IPS-15b (cell line): ENCODE results near the gene WIPF2.
"Not testable (repeated sequence)": the region's sequence is repeated elsewhere in the genome, so short reads cannot be mapped to it uniquely, and the experiment has no call there.

Experiments used
- H3K27me3 ChIP-seq: one replicate; pipeline ENCODE4 v1.6.1; 2013; ENCODE audit warnings: low read length; ENCODE audit not compliant: control insufficient read depth, insufficient read depth
- H3K36me3 ChIP-seq: one replicate; pipeline ENCODE4 v1.6.1; 2013; ENCODE audit warnings: low read length; ENCODE audit not compliant: control insufficient read depth, insufficient read depth
- H3K4me1 ChIP-seq: one replicate; pipeline ENCODE4 v1.6.1; 2013; ENCODE audit warnings: mild to moderate bottlenecking, low read length; ENCODE audit not compliant: control insufficient read depth, insufficient read depth
- H3K4me3 ChIP-seq: one replicate; pipeline ENCODE4 v1.5.1; 2013; ENCODE audit warnings: low read depth, low read length
- H3K9ac ChIP-seq: one replicate; pipeline ENCODE4 v1.6.1; 2013; ENCODE audit warnings: low read depth, mild to moderate bottlenecking, low read length
- H3K9me3 ChIP-seq: one replicate; pipeline ENCODE4 v1.6.1; 2013; ENCODE audit warnings: mild to moderate bottlenecking, low read length; ENCODE audit not compliant: control insufficient read depth, insufficient read depth

WIPF2 gene

DNA sequence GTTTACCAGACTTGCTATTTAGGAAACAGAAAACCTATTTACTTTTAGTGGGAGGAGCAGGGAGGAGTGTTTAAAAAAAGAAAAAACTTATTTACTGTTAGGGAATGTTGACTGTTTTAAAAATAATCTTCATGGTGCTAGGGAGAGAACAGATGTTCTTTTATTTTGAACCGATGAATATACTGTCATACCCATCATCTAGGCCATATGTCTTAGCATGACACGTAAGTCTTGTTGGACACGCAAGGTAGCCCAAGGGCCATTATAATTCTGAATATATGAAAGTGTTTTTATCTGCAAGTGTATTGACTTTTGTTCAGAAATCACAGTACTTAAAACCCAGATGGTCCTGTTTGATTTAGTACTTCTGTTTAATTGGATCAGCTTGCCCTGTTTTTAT lies 11.6 kb downstream of the WIPF2 start:
- H3K27me3 ChIP-seq = no peaks in the 10 kb centered on the region

DNA sequence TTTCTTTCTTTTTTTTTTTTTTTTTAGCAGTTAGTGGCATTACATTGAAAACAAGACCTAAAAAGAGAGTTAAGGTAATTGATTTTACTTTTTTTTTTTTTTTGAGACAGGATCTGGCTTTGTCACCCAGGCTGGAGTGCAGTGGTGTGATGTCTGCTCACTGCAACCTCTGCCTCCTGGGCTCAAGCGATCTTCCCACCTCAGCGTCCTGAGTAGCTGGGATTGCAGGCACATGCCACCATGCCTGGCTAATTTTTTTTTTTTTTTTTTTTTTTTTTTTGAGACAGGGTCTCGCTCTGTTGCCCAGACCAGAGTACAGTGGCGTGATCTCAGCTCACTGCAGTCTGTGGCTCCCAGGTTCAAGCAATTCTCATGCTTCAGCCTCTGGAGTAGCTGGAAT lies 12.8 kb downstream of the WIPF2 start:
- not testable (repeated sequence) for H3K36me3 ChIP-seq, H3K9ac ChIP-seq, H3K27me3 ChIP-seq, H3K4me3 ChIP-seq, H3K9me3 ChIP-seq, H3K4me1 ChIP-seq

More for the DNA sequence above, 11.6 kb downstream of the WIPF2 start:
- no peaks in the 10 kb centered on the region for H3K9me3 ChIP-seq
- H3K9ac ChIP-seq = no peak overlapping the region
- H3K36me3 ChIP-seq = peaks cover 4% of the 10 kb centered on the region
- no peak overlapping the region for H3K4me3 ChIP-seq
- H3K4me1 ChIP-seq = peaks cover 2% of the 10 kb centered on the region

DNA sequence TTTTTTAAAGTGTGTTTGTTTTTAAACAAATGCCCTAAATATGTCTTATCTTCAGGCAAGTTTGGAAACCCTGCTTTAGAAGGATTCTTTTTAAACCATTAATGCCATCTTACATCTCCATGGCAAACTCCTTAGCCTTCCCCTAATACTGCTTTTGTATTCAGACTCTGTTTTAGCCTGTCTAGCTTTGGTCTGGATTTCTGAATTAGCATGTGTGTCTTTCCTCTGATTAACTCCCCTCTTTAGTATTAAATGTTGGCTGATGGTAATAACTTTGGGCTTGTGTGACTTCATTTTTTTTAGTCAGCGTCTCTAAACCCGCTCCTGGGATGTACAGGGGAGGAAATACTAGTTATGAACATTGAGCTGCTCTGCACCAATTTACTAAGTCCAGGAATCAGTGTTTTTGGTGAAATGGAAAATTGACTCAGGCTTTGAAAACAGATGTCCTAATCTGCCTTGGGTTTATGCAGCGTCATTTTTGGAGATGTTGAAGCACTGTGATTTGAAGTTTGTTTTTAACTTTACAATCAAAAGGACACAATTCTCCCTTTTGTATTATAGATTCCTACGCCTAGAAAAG lies 22.2 kb downstream of the WIPF2 start:
- Histone ChIP-seq H3K4me3 (no peak overlapping the region), H3K9me3 (no peaks in the 10 kb centered on the region), H3K36me3 (no peaks in the 10 kb centered on the region), H3K4me1 (no peaks in the 10 kb centered on the region), H3K27me3 (no peaks in the 10 kb centered on the region), H3K9ac (no peak overlapping the region)

DNA sequence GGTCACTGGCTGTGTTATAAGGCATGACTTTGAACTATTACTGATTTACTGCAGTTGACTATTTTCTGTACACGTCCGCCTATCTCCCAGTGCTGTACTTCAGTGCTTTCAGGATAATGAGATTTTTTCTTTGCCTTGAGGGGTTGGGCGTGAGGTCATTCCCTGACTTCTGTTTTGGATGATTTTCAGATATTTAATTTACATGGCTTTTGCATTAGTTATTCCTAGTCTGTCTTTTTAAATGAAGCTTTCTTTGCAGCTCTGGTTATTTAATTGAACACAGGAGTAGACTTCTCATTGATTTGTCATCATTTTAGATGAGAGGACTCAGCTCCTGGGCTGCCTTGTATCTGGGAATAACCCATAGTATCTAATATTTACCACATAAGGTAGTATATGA lies 23.7 kb downstream of the WIPF2 start:
- no peak overlapping the region for H3K9ac ChIP-seq
- H3K36me3 ChIP-seq = no peaks in the 10 kb centered on the region
- H3K27me3 ChIP-seq = no peaks in the 10 kb centered on the region
- H3K9me3 ChIP-seq = no peaks in the 10 kb centered on the region
- no peaks in the 10 kb centered on the region for H3K4me1 ChIP-seq
- no peak overlapping the region for H3K4me3 ChIP-seq

DNA sequence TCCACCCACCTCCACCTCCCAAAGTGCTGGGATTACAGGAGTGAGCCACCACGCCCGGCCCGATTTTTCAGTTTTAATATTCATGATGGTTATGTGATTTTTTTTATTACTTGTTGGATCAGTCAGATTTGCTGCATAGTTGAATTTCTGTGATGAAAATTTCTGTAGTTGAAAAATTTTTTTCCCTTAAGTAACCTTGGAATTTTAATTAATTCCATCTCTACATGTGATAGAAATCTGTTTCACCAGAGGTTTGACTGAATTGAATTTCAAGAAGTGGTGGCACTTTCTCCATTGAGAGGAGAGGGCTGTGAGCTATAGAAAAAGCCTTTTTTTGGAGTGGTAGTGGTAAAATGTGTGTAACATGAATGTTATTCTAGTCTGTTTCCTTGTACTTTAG lies 24.7 kb downstream of the WIPF2 start:
- Histone ChIP-seq H3K9ac (no peak overlapping the region), H3K27me3 (no peaks in the 10 kb centered on the region), H3K9me3 (no peaks in the 10 kb centered on the region), H3K36me3 (no peaks in the 10 kb centered on the region), H3K4me3 (no peak overlapping the region), H3K4me1 (no peaks in the 10 kb centered on the region)

DNA sequence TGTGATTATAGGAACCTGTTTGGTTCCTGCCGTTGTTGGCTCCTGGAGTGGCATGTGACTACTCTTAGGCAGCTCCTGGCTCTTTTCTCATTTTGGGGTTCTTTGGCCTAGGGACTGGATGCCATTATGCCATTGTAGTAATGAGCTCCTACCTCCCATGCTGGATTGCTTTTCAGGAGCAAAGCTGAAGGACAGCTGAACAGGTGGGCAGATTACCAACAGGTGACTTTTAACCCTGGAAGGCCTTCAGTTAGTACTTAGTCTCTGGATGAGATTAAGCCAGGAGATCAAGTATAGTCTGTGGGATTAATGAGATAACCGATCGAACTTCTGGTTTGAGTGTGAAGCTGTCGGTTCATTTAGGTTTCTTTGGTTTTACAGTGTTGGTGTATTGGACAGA lies 25.2 kb downstream of the WIPF2 start:
- H3K9me3 ChIP-seq = no peaks in the 10 kb centered on the region
- H3K36me3 ChIP-seq = no peaks in the 10 kb centered on the region
- no peak overlapping the region for H3K4me3 ChIP-seq
- H3K9ac ChIP-seq = no peak overlapping the region
- no peaks in the 10 kb centered on the region for H3K4me1 ChIP-seq
- no peaks in the 10 kb centered on the region for H3K27me3 ChIP-seq

DNA sequence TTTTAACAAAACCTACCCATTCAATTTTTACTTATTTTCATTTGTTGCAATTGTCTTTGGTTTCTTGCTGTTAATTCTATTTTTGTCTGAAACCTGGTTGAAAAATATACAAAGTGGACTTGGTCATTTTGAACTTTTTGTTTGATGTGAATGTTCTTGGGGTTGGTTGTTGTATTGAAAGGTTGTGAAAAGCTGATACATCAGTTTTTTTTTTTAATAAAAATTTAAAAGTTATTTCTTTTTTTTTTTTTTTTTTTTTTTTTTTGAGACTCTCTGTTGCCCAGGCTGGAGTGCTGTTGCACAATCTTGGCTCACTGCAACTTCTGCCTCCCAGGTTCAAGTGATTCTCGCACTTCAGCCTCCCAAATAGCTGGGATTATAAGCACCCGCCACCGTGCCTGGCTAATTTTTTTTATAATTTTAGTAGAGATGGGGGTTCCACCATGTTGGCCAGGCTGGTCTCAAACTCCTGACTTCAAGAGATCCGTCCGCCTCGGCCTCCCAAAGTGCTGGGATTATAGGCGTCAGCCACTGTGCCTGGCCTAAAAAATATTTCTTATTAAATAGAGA lies 28.9 kb downstream of the WIPF2 start:
- H3K9me3 ChIP-seq = no peaks in the 10 kb centered on the region

DNA sequence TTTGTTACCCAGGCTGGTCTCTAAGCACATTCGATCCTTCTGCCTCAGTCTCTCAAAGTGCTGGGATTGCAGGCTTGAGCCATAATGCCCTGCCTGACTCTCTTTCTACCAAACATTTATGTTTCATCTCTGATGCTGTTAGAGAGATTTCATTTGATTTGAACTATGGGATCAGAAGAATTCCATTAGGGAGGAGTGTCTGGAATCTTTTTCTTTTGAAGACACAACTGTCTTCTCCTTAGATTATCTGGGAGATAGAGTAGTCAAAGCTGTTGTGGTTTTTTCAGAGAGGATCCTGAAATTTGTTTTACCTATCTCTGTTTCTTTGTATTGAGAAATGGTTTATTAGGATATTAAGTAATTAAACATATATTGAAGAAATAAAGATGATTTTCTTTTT lies 29.4 kb downstream of the WIPF2 start:
- Histone ChIP-seq H3K4me3 (no peak overlapping the region), H3K27me3 (no peaks in the 10 kb centered on the region), H3K9me3 (no peaks in the 10 kb centered on the region), H3K4me1 (no peaks in the 10 kb centered on the region), H3K9ac (no peak overlapping the region), H3K36me3 (no peaks in the 10 kb centered on the region)

More for the DNA sequence above, 28.9 kb downstream of the WIPF2 start:
- H3K4me1 ChIP-seq = no peaks in the 10 kb centered on the region
- H3K27me3 ChIP-seq = no peaks in the 10 kb centered on the region
- no peaks in the 10 kb centered on the region for H3K36me3 ChIP-seq
- no peak overlapping the region for H3K4me3 ChIP-seq
- no peak overlapping the region for H3K9ac ChIP-seq

DNA sequence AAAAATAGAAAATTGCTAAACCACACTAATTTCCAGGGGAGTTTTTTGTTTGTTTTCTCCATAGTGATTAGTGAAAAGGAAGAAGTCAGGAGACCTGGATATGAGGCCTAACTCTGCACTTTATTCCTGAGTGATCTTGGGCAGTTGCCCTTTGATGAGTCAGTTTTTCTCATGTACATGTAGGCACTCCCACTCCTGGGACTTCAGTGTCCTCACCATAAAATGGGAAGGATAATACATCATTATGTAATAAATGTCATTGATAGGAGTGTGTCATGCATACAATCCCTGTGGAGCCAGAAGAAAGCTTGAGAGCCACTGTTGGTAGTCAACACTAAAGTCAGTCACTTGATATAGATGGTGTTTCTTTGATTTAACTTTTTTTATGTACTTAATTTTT lies 32.5 kb downstream of the WIPF2 start:
- no peak overlapping the region for H3K9ac ChIP-seq
- peaks cover 2% of the 10 kb centered on the region for H3K36me3 ChIP-seq
- no peaks in the 10 kb centered on the region for H3K4me1 ChIP-seq

DNA sequence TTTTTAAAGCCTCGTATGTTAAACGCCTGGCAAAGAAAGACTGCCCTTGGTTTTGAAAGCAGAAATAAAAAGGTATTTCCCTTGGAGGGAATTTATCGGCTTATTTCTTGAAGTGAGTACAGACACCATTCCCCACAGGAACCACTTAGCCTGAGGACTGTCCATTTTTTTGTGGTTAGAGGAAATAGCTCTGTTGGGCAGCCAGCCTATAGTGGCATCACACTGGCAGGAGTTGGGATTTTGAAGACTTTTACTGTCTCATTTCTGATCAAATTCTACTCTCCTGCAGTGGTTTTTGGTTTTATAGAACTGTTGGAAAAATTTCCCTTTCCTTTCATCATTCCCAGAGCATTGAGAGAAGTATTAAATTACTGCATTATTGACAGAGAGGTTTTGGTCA lies 34.5 kb downstream of the WIPF2 start:
- Histone ChIP-seq H3K4me3 (no peak overlapping the region), H3K4me1 (no peaks in the 10 kb centered on the region), H3K9ac (no peak overlapping the region), H3K27me3 (no peaks in the 10 kb centered on the region), H3K36me3 (peaks cover 4% of the 10 kb centered on the region), H3K9me3 (no peaks in the 10 kb centered on the region)

More for the DNA sequence above, 32.5 kb downstream of the WIPF2 start:
- Histone ChIP-seq H3K27me3 (no peaks in the 10 kb centered on the region), H3K9me3 (no peaks in the 10 kb centered on the region), H3K4me3 (no peak overlapping the region)

DNA sequence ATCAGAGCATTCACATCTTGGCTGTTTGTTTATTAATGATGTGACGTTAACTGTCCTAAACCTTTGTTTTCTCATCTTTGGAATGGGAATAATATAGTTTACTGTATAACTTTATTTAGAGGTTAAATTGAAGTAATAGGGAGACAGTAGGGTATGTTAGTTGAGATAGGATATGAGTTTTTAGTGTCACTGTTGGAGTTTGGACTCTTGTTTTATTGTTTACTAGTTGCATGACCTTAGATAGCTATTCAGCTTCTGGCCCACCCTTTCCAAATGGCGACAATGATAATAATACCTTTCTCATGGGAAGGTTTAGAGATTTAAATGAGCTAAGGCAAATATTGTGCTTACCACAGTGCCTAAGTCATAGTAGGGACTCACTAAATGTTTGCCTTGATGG lies 40.4 kb downstream of the WIPF2 start:
- H3K4me3 ChIP-seq = no peak overlapping the region
- H3K9me3 ChIP-seq = no peaks in the 10 kb centered on the region
- H3K27me3 ChIP-seq = no peaks in the 10 kb centered on the region
- H3K9ac ChIP-seq = no peak overlapping the region
- no peaks in the 10 kb centered on the region for H3K4me1 ChIP-seq
- peaks cover 6% of the 10 kb centered on the region for H3K36me3 ChIP-seq

DNA sequence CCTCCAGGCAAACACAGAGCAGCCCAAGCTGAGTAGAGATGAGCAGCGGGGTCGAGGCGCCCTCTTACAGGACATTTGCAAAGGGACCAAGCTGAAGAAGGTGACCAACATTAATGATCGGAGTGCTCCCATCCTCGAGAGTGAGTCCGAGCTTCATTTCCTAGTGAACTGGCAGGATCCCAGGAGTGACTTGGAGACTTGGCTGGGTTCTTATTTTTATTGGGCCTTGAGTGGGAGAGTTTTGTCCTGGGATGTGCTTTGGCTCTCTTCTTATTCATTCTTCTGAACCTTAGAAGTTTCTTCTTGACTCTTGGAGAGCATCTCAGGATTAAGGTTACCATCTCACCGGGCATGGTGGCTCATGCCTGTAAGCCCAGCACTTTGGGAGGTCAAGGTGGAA lies 41.4 kb downstream of the WIPF2 start:
- Histone ChIP-seq H3K9ac (no peak overlapping the region), H3K27me3 (no peaks in the 10 kb centered on the region), H3K4me3 (no peak overlapping the region), H3K36me3 (peaks cover 9% of the 10 kb centered on the region), H3K9me3 (no peaks in the 10 kb centered on the region), H3K4me1 (no peaks in the 10 kb centered on the region)
